CD14-positive monocyte (primary cell): ENCODE measurements around the gene MED10. TPM values are rescaled to one million over a fixed set of nuclear protein-coding genes. Genes with fewer than 3 reads are reported as not detected.

Source experiments
- DNase-seq, 3 donors: peaks; one replicate each; pipeline ENCODE4 v3.0.0-alpha.2; 2011 to 2022
- H2AFZ ChIP-seq: 2 replicates; pipeline ENCODE4 v1.6.0; 2012; ENCODE audit warnings: mild to moderate bottlenecking, low read depth, low read length, inconsistent platforms; ENCODE audit not compliant: insufficient read depth, poor library complexity, severe bottlenecking
- H3K27ac ChIP-seq, 2 donors: 1 replicate in 1 of 2; 2 replicates in 1 of 2; pipeline ENCODE4 v1.5.1; 2012 to 2013; ENCODE audit warnings: low read length in 2 of 2, control low read depth in 1 of 2, inconsistent platforms in 1 of 2, low read depth in 1 of 2, mild to moderate bottlenecking in 1 of 2
- H3K27me3 ChIP-seq, 2 donors: one replicate each; pipeline versions ENCODE4 v1.6.0 to v1.6.1; 2011 to 2013; ENCODE audit warnings: low read length in 2 of 2; ENCODE audit not compliant: control insufficient read depth in 2 of 2, insufficient read depth in 2 of 2
- H3K36me3 ChIP-seq, 2 donors: replicated peaks in 1 of 2; 1 replicate in 1 of 2; 2 replicates in 1 of 2; pipeline versions ENCODE4 v1.5.1 to v1.6.1; 2012 to 2013; ENCODE audit warnings: low read length in 2 of 2, control low read depth in 1 of 2, inconsistent platforms in 1 of 2, mild to moderate bottlenecking in 1 of 2; ENCODE audit not compliant: insufficient read depth in 2 of 2, control insufficient read depth in 1 of 2
- H3K4me1 ChIP-seq, 2 donors: 1 replicate in 1 of 2; 2 replicates in 1 of 2; pipeline versions ENCODE4 v1.5.1 to v1.6.1; 2012 to 2013; ENCODE audit warnings: low read length in 2 of 2, control low read depth in 1 of 2, inconsistent platforms in 1 of 2, mild to moderate bottlenecking in 1 of 2, moderate library complexity in 1 of 2; ENCODE audit not compliant: insufficient read depth in 2 of 2, control insufficient read depth in 1 of 2
- H3K4me2 ChIP-seq: replicated peaks from 2 replicates; pipeline ENCODE3; 2012; ENCODE audit warnings: low read length, moderate library complexity, mild to moderate bottlenecking; ENCODE audit not compliant: poor library complexity, severe bottlenecking; ENCODE audit errors: extremely low read depth
- H3K4me3 ChIP-seq, 3 experiments: fragments of 200-600 bp in 1 of 3; sonication (generic) in 1 of 3; replicated peaks in 1 of 3; 1 replicate in 2 of 3; 2 replicates in 1 of 3; pipeline ENCODE4 v1.5.1; 2011 to 2013; ENCODE audit warnings: low read length in 3 of 3, mild to moderate bottlenecking in 3 of 3, control low read depth in 2 of 3, low read depth in 2 of 3, inconsistent platforms in 1 of 3, moderate library complexity in 1 of 3
- H3K79me2 ChIP-seq: 2 replicates; pipeline ENCODE4 v1.6.0; 2012; ENCODE audit warnings: mild to moderate bottlenecking, control low read depth, inconsistent platforms, low read length, moderate library complexity; ENCODE audit not compliant: insufficient read depth
- H3K9ac ChIP-seq: 2 replicates; pipeline ENCODE4 v1.6.0; 2017; ENCODE audit warnings: low read length, mild to moderate bottlenecking; ENCODE audit not compliant: insufficient read depth, poor library complexity, severe bottlenecking
- H3K9me3 ChIP-seq, 2 donors: replicated peaks in 1 of 2; 1 replicate in 1 of 2; 2 replicates in 1 of 2; pipeline versions ENCODE4 v1.5.1 to v1.6.1; 2012 to 2013; ENCODE audit warnings: low read length in 2 of 2, control low read depth in 1 of 2; ENCODE audit not compliant: control insufficient read depth in 1 of 2, insufficient read depth in 1 of 2
- H4K20me1 ChIP-seq: 2 replicates; pipeline ENCODE4 v1.6.0; 2012; ENCODE audit warnings: mild to moderate bottlenecking, low read length, control low read depth, moderate library complexity; ENCODE audit not compliant: insufficient read depth
- H3K27ac Mint-ChIP-seq, 7 donors: one replicate each; pipeline ENCODE4 v1.8.0; 2020; ENCODE audit warnings: mild to moderate bottlenecking in 7 of 7, mixed read lengths in 7 of 7, moderate library complexity in 6 of 7, inconsistent platforms in 2 of 7
- H3K27me3 Mint-ChIP-seq, 3 donors: one replicate each; pipeline ENCODE4 v1.8.0; 2021 to 2022; ENCODE audit warnings: low read depth in 3 of 3, mild to moderate bottlenecking in 3 of 3, mixed read lengths in 3 of 3, moderate library complexity in 3 of 3, inconsistent platforms in 1 of 3
- H3K36me3 Mint-ChIP-seq, 2 donors: one replicate each; pipeline ENCODE4 v1.8.0; 2020; ENCODE audit warnings: mixed read lengths in 2 of 2, inconsistent platforms in 1 of 2, mild to moderate bottlenecking in 1 of 2
- H3K4me1 Mint-ChIP-seq: one replicate; pipeline ENCODE4 v1.8.0; 2020; ENCODE audit warnings: mild to moderate bottlenecking, mixed read lengths
- H3K4me3 Mint-ChIP-seq, 2 donors: one replicate each; pipeline ENCODE4 v1.8.0; 2020; ENCODE audit warnings: mild to moderate bottlenecking in 2 of 2, mixed read lengths in 2 of 2, moderate library complexity in 1 of 2
- H3K9me3 Mint-ChIP-seq, 7 donors: one replicate each; pipeline ENCODE4 v1.8.0; 2020 to 2022; ENCODE audit warnings: mixed read lengths in 7 of 7, mild to moderate bottlenecking in 6 of 7, moderate library complexity in 6 of 7, inconsistent platforms in 2 of 7
- CTCF ChIP-seq: fragments of 200-600 bp; IDR thresholded peaks from one replicate; pipeline ENCODE4 v1.8.0; 2022; ENCODE audit warnings: antibody characterized with exemption, mild to moderate bottlenecking
- WGBS: methylation state at CpG from one replicate; pipeline ENCODE4 v1.1.5; 2013; ENCODE audit warnings: missing lambda C conversion rate; ENCODE audit not compliant: insufficient coverage; 5-methylcytosine and 5-hydroxymethylcytosine counted together
- intact Hi-C, 2 donors: fragments of 100-400 bp; cut with micrococcal nuclease; formaldehyde crosslinking; loops; one replicate each; pipeline versions ENCODE4 v1.15.0 to v1.15.1; 2023
- polyA plus RNA-seq, 3 donors: library from polyadenylated mRNA; depleted of rRNA in 1 of 3; unstranded in 2 of 3; stranded (reverse) in 1 of 3; fragments of 300-500 nt in 2 of 3; fragments of >200 nt in 1 of 3; fragmentation: Illumina TruSeq in 2 of 3; gene quantifications; 1 replicate in 2 of 3; 2 replicates in 1 of 3; pipeline ENCODE4 v1.2.3, GENCODE V29; 2012 to 2021

MED10 gene
- polyA plus RNA-seq, 3 donors = 27.6 to 47.8 (median 47.3) TPM

DNA sequence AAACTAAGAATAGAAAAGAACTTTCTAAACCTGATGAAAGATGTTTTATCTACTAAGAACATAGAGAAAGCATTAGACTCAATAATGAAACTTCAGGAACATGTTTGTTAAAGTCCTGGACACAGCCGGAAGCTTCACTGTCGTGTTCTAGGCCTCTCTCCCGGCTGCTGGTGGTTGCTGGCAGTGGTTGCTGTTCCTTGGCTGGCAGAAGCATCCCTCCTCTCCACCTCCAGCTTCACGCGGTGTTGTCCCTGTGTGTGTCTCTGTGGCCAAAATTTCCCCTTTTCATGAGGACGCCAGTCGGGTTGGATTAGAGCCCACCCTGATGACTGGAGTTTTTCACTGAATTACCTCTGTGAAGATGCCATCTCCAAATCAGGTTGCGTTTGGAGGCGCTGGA, 6.5 kb upstream of the MED10 start:
- no peaks in the 10 kb centered on the region for H3K9me3 ChIP-seq
- no peak overlapping the region for H3K4me3 Mint-ChIP-seq
- DNase-seq = no peak
- no peak overlapping the region for H3K9ac ChIP-seq
- H3K27ac Mint-ChIP-seq = no peak overlapping the region
- H3K27me3 Mint-ChIP-seq = peaks cover 8 to 26% (median 21%) of the 10 kb centered on the region in 3 donors
- no peaks in the 10 kb centered on the region for H4K20me1 ChIP-seq
- no peak overlapping the region for H2AFZ ChIP-seq
- WGBS = 89% methylated on average over 6 of the region's 9 CpGs
- no peaks in the 10 kb centered on the region for H3K36me3 ChIP-seq
- H3K4me1 ChIP-seq = no peaks in the 10 kb centered on the region
- peaks cover 6 to 11% of the 10 kb centered on the region in 2 donors for H3K27me3 ChIP-seq
- no peak overlapping the region for H3K4me3 ChIP-seq
- peaks cover 0 to 3% (median 0%) of the 10 kb centered on the region in 7 donors for H3K9me3 Mint-ChIP-seq
- no peak overlapping the region for H3K4me2 ChIP-seq
- H3K79me2 ChIP-seq = no peaks in the 10 kb centered on the region
- H3K36me3 Mint-ChIP-seq = no peaks in the 10 kb centered on the region
- intact Hi-C loops = no loop called here
- H3K4me1 Mint-ChIP-seq = no peaks in the 10 kb centered on the region
- H3K27ac ChIP-seq = no peak overlapping the region
- no peak for TF ChIP-seq CTCF

DNA sequence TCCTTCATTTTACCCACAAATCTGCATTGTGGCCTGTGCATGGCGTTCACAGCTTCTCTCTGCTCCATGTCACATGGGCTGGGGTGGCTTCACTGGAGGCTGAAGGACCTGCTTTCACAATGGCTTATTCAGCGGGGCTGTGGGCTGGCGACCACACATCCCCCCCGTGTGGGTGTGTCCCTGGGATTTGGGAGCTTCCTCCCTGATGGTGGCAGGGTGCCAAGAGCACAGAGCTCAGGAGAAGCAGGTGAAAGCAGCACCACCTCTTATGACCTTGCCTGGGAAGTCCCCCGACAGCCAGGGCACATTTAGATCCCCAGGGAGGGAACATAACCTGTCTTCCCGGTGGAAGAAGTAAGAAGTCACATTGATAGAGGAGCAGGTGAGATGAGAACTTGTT, 5.0 kb upstream of the MED10 start:
- intact Hi-C loops = no loop called here
- no peak overlapping the region for H3K9ac ChIP-seq

More for the DNA sequence above, 5.0 kb upstream of the MED10 start:
- peaks cover 6 to 11% of the 10 kb centered on the region in 2 donors for H3K27me3 ChIP-seq
- TF ChIP-seq CTCF = no peak
- no peaks in the 10 kb centered on the region for H3K9me3 ChIP-seq
- no peaks in the 10 kb centered on the region for H4K20me1 ChIP-seq
- peaks cover 3 to 7% of the 10 kb centered on the region in 2 donors for H3K4me1 ChIP-seq
- no peak overlapping the region for H3K27ac ChIP-seq
- DNase-seq = no peak
- no peaks in the 10 kb centered on the region for H3K36me3 Mint-ChIP-seq
- H3K4me3 Mint-ChIP-seq = no peak overlapping the region
- H3K36me3 ChIP-seq = no peaks in the 10 kb centered on the region
- no peak overlapping the region for H3K4me2 ChIP-seq
- H3K27ac Mint-ChIP-seq = no peak overlapping the region
- H2AFZ ChIP-seq = no peak overlapping the region
- peaks cover under 1% of the 10 kb centered on the region for H3K79me2 ChIP-seq
- H3K9me3 Mint-ChIP-seq = peaks cover 0 to 1% (median 0%) of the 10 kb centered on the region in 7 donors
- H3K4me1 Mint-ChIP-seq = peaks cover 8% of the 10 kb centered on the region
- H3K4me3 ChIP-seq = no peak overlapping the region
- 57% methylated on average over 6 of the region's 6 CpGs for WGBS
- peaks cover 8 to 27% (median 21%) of the 10 kb centered on the region in 3 donors for H3K27me3 Mint-ChIP-seq
